ENCODE results near the gene GNAZ.

Gene GNAZ

GRCh38 chr22:23077627-23078461 is 7.5 kb downstream of the GNAZ start:
- TF ChIP-seq CTCF (IDR thresholded peaks at IDR 0.05; ENCODE audit: extremely low read depth, missing control alignments), result no peak
- no peak for DNase-seq (ENCODE audit: low spot score)

GRCh38 chr22:23078462-23078787 is 8.1 kb downstream of the GNAZ start:
- no peak for TF ChIP-seq CTCF (IDR thresholded peaks at IDR 0.05; ENCODE audit: extremely low read depth, missing control alignments)
- no peak for DNase-seq (ENCODE audit: low spot score)

GRCh38 chr22:23079240-23079768 is 9.0 kb downstream of the GNAZ start:
- no peak for TF ChIP-seq CTCF (IDR thresholded peaks at IDR 0.05; ENCODE audit: extremely low read depth, missing control alignments)
- no peak for DNase-seq (ENCODE audit: low spot score)

- TF ChIP-seq CTCF (IDR thresholded peaks at IDR 0.05; ENCODE audit: extremely low read depth, missing control alignments), result no peak
- DNase-seq (ENCODE audit: low spot score), result no peak
Measured at GRCh38 chr22:23079814-23080521, 9.6 kb downstream of the GNAZ start.

GRCh38 chr22:23080613-23081290 is 10.4 kb downstream of the GNAZ start:
- TF ChIP-seq CTCF (IDR thresholded peaks at IDR 0.05; ENCODE audit: extremely low read depth, missing control alignments), result no peak
- DNase-seq (ENCODE audit: low spot score), result no peak

GRCh38 chr22:23082534-23083314 is 12.4 kb downstream of the GNAZ start:
- no peak for DNase-seq (ENCODE audit: low spot score)
- TF ChIP-seq CTCF (IDR thresholded peaks at IDR 0.05; ENCODE audit: extremely low read depth, missing control alignments), result no peak
